ENCODE results near the gene DGKG. TPM values are rescaled to one million over a fixed set of nuclear protein-coding genes. Genes with fewer than 3 reads are reported as not detected.

The DGKG gene
- polyA plus RNA-seq, 1 of the 3 experiments (the other 2 are of a cell fraction): 0.12 TPM

DNA sequence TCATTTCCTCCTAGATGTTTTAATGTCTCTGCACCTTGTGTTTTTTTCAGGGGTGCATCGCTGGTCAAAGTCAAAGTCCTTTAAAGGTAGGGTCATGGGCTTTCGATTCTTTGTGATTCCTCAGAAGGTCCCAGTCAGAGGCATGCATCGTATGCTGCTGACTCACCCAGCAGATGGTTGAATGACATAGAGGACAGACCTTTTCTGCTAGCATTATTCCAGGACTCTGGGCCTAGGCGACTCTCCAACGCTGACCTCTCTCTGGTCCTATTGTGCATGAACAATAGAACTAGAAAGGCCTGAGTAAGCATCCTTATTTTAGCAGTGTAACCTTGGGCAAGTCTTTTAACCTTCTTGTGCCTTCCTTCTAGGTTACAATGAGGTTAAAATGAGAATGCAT is 75.9 kb downstream of the DGKG start:
- H3K4me2 ChIP-seq: no peak overlapping the region
- no peak overlapping the region for H3K4me3 ChIP-seq (ENCODE audit: low read depth in 2 of 2, low read length in 1 of 2)
- no peak overlapping the region for H2AFZ ChIP-seq (ENCODE audit: low read depth)
- no peaks in the 10 kb centered on the region for H4K20me1 ChIP-seq (ENCODE audit: insufficient read depth)
- WGBS (ENCODE audit: low lambda C conversion rate): 62% methylated on average over 5 of the region's 5 CpGs
- ChIA-PET POLR2A (no interaction called here), CTCF (interaction anchor here (2.9 kb wide), 1 partner anchor 26 kb away, joined by 12 read pairs; no protein-coding TSS in a partner anchor)
- H3K36me3 ChIP-seq (replicated peaks in 1 of 2; ENCODE audit: control insufficient read depth in 1 of 2, insufficient read depth in 2 of 2, low read length in 1 of 2): no peaks in the 10 kb centered on the region
- peaks cover 24% of the 10 kb centered on the region for H3F3A ChIP-seq (replicated peaks; ENCODE audit: insufficient read depth)
- H3K4me1 ChIP-seq (ENCODE audit: control insufficient read depth in 1 of 2, insufficient read depth in 2 of 2, low read depth in 1 of 2, low read length in 1 of 2): peaks cover 0 to 9% of the 10 kb centered on the region in 2 experiments; a peak in 1 of 4 replicates
- TF ChIP-seq, protein P1, sequence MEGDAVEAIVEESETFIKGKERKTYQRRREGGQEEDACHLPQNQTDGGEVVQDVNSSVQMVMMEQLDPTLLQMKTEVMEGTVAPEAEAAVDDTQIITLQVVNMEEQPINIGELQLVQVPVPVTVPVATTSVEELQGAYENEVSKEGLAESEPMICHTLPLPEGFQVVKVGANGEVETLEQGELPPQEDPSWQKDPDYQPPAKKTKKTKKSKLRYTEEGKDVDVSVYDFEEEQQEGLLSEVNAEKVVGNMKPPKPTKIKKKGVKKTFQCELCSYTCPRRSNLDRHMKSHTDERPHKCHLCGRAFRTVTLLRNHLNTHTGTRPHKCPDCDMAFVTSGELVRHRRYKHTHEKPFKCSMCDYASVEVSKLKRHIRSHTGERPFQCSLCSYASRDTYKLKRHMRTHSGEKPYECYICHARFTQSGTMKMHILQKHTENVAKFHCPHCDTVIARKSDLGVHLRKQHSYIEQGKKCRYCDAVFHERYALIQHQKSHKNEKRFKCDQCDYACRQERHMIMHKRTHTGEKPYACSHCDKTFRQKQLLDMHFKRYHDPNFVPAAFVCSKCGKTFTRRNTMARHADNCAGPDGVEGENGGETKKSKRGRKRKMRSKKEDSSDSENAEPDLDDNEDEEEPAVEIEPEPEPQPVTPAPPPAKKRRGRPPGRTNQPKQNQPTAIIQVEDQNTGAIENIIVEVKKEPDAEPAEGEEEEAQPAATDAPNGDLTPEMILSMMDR (IDR thresholded peaks at IDR 0.05): no peak
- TF ChIP-seq, protein P2, sequence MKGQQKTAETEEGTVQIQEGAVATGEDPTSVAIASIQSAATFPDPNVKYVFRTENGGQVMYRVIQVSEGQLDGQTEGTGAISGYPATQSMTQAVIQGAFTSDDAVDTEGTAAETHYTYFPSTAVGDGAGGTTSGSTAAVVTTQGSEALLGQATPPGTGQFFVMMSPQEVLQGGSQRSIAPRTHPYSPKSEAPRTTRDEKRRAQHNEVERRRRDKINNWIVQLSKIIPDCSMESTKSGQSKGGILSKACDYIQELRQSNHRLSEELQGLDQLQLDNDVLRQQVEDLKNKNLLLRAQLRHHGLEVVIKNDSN (IDR thresholded peaks at IDR 0.05; ENCODE audit: borderline replicate concordance, low read depth): no peak
- TF ChIP-seq, protein P3, sequence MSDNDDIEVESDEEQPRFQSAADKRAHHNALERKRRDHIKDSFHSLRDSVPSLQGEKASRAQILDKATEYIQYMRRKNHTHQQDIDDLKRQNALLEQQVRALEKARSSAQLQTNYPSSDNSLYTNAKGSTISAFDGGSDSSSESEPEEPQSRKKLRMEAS (IDR thresholded peaks at IDR 0.05; ENCODE audit: low read depth): no peak
- TF ChIP-seq MXI1 (IDR thresholded peaks at IDR 0.05; ENCODE audit: low read depth, low read length) (no peak), RAD21 (IDR thresholded peaks at IDR 0.05; ENCODE audit: low read length) (no peak), TCF12 (IDR thresholded peaks at IDR 0.05) (no peak), POLR2AphosphoS5 (IDR thresholded peaks at IDR 0.05; ENCODE audit: low read depth, low read length) (no peak), RXRA (IDR thresholded peaks at IDR 0.05; ENCODE audit: borderline replicate concordance, low read depth) (no peak), EZH2phosphoT487 (IDR thresholded peaks at IDR 0.05; ENCODE audit: borderline replicate concordance, low read depth) (no peak), ELF1 (IDR thresholded peaks at IDR 0.05) (no peak), NFIC (IDR thresholded peaks at IDR 0.05; ENCODE audit: borderline replicate concordance) (no peak), YY1 (IDR thresholded peaks at IDR 0.05; ENCODE audit: low read depth) (no peak)
- TF ChIP-seq, protein P4, sequence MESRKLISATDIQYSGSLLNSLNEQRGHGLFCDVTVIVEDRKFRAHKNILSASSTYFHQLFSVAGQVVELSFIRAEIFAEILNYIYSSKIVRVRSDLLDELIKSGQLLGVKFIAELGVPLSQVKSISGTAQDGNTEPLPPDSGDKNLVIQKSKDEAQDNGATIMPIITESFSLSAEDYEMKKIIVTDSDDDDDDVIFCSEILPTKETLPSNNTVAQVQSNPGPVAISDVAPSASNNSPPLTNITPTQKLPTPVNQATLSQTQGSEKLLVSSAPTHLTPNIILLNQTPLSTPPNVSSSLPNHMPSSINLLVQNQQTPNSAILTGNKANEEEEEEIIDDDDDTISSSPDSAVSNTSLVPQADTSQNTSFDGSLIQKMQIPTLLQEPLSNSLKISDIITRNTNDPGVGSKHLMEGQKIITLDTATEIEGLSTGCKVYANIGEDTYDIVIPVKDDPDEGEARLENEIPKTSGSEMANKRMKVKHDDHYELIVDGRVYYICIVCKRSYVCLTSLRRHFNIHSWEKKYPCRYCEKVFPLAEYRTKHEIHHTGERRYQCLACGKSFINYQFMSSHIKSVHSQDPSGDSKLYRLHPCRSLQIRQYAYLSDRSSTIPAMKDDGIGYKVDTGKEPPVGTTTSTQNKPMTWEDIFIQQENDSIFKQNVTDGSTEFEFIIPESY (IDR thresholded peaks at IDR 0.05; ENCODE audit: borderline replicate concordance, low read depth): no peak
- no peak overlapping the region for H3K9ac ChIP-seq
- no peak for DNase-seq
- no peak overlapping the region for H3K27ac ChIP-seq (ENCODE audit: low read depth in 2 of 2, low read length in 1 of 2)
- no peaks in the 10 kb centered on the region for H3K9me2 ChIP-seq
- no peaks in the 10 kb centered on the region for H3K9me3 ChIP-seq
- H3K27me3 ChIP-seq (ENCODE audit: insufficient read depth): no peaks in the 10 kb centered on the region
- H3K79me2 ChIP-seq (ENCODE audit: insufficient read depth): no peaks in the 10 kb centered on the region

DNA sequence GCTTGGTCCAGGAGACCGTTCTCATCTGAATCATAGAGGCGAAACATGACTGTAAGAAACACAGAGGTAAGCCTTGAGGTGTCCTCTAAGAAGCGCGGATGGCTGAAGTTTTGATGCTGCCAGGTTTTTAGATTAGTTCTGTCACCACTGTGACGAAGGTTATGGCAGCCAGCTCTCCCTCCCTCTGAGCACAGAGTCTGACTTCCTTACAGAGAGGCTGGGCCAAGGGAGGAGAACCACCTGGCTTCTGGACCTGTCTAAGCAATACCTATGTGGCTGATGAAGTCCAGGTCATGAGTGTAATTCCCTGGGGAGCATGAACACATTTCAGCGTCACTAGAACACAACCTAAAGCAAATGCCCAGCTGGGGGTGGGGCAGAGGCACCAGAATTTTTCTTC is 77.4 kb downstream of the DGKG start:
- H3K27ac ChIP-seq (ENCODE audit: low read depth in 2 of 2, low read length in 1 of 2): no peak overlapping the region

More for the DNA sequence above, 77.4 kb downstream of the DGKG start:
- Histone ChIP-seq H3K4me2 (no peak overlapping the region), H3K9me2 (no peaks in the 10 kb centered on the region), H2AFZ (ENCODE audit: low read depth) (no peak overlapping the region), H3K79me2 (ENCODE audit: insufficient read depth) (no peaks in the 10 kb centered on the region), H3K4me1 (ENCODE audit: control insufficient read depth in 1 of 2, insufficient read depth in 2 of 2, low read depth in 1 of 2, low read length in 1 of 2) (peaks cover 3 to 9% of the 10 kb centered on the region in 2 experiments; a peak in 2 of 4 replicates), H3K9ac (no peak overlapping the region), H4K20me1 (ENCODE audit: insufficient read depth) (no peaks in the 10 kb centered on the region), H3K9me3 (no peaks in the 10 kb centered on the region), H3K36me3 (replicated peaks in 1 of 2; ENCODE audit: control insufficient read depth in 1 of 2, insufficient read depth in 2 of 2, low read length in 1 of 2) (no peaks in the 10 kb centered on the region), H3K4me3 (ENCODE audit: low read depth in 2 of 2, low read length in 1 of 2) (no peak overlapping the region), H3F3A (replicated peaks; ENCODE audit: insufficient read depth) (peaks cover 24% of the 10 kb centered on the region), H3K27me3 (ENCODE audit: insufficient read depth) (no peaks in the 10 kb centered on the region)
- WGBS (ENCODE audit: low lambda C conversion rate): 53% methylated on average over 6 of the region's 6 CpGs
- ChIA-PET POLR2A (no interaction called here), CTCF (no interaction called here)
- TF ChIP-seq, protein P5, sequence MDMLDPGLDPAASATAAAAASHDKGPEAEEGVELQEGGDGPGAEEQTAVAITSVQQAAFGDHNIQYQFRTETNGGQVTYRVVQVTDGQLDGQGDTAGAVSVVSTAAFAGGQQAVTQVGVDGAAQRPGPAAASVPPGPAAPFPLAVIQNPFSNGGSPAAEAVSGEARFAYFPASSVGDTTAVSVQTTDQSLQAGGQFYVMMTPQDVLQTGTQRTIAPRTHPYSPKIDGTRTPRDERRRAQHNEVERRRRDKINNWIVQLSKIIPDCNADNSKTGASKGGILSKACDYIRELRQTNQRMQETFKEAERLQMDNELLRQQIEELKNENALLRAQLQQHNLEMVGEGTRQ (IDR thresholded peaks at IDR 0.05; ENCODE audit: borderline replicate concordance, low read depth, low read length): no peak
- DNase-seq: no peak
